NOMO-1 treated with DMSO at 0.1 percent for 48 hours (cell line): ENCODE results near the gene FASN.
A peak's percentile ranks its signal among the peaks of the same experiment; 100 is the strongest.

Experiments
- DNase-seq: peaks from one replicate; lab custom pipeline; 2025; ENCODE audit not compliant: unreplicated experiment; lab: John Stamatoyannopoulos, UW

Gene FASN

DNA sequence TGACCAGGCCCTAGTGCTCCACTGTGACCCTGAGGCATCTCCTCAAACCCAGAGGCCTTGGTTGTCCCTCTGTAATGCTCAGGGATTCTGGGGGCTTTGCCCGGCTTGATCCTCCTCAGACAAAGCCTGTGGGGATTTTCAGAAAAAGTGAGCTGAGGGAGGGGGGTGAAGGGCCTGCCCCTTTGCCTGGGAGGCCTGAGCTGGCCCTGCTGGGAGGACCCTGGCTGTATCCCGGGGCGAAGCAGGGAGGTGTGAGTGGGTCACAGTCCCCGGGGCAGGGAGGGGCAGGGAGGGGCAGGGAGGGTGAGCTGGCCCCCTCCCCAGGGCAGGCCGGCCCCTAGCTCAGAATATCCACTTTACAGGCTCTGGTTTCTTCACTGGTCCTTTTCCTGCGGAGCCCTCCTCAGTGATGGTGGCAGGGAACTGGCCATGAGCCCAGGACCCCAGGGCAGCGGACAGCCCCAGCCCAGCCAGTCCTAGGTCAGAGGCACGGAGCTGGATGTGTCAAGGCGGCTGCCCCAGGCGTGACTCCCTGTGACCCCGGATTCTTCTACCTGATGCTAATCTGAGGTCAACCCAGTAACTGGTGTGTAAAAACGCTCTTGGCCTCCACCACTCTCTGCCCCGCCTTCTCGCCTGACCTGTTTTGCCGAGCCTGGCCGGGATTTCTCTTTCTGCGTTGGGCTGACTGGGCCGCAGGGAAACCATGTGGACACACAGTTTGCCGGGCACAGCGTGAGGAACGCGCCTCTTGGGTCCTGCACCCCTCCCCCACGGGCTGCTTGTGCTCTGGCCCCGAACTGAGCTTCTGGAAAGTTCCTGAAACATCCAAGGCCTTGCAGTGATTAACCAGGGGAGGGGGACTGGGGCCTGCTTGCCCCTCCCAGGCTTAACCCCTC, 5.8 kb upstream of the FASN start:
- no peak for DNase-seq

DNA sequence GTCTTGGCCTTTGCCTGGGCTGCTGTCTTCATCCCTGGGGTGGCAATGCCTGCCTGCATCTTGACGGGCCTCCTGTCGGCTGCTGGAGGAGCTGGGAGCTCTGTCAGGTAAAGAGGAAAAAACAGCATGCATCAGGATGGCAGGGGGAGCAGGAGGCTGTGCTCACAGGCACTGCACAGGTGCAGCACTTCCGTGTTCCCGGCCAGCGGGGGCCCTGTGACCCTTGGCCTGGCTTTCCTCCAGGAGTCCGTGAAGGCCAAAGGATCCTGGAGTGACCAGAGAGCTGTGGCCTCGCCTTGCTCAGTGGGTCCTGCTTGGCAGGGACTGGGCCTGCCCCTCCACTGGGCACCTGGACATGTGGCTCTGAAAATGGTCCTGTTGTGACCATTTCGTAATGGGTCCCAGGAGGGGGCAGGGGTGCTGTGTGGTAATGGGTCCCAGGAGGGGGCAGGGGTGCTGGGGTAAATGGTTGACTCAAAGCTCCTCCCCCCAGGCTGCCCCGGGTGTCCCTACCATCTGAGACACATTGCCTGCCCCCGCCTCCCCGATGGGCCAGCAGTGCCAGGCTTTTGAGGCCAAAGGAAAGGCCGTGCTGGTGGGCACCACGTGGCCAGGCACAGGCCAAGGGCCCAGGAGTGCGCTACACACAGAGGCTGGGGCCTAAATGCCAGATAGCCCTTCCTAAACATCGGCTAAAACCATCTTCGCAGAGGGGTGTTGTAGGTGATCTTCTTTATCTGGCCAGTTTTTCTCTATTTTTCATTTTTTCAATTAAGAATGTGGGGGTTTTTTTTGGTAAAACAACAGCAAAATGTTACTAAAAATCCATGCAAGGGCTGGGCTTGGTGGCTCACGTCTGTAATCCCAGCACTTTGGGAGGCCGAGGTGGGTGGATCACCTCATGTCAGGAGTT, 4.0 kb upstream of the FASN start:
- DNase-seq: no peak

DNA sequence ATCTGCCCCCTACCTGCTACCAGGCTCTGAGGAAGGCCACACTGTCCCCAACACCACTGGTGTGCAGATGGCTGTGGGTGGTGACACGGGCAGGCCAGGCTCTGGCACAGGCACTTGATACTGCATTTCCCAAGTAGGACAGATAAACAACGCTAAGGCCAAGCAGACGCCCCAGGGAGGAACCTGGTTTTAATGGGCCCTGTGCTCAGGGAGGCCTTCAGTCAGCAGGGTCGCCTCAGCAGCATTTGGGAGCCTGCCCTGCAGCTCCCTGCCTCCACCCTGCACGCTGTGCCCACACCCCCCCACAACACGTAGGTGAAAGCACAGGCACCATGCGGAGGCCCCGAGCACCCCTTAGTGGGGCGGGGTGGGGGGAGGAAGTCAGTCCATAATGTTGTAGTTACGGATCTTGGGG, 3.3 kb upstream of the FASN start:
- no peak for DNase-seq

- DNase-seq: no peak
Observed at GRCh38 chr17:82100502-82101298, 2.7 kb upstream of the FASN start.

DNA sequence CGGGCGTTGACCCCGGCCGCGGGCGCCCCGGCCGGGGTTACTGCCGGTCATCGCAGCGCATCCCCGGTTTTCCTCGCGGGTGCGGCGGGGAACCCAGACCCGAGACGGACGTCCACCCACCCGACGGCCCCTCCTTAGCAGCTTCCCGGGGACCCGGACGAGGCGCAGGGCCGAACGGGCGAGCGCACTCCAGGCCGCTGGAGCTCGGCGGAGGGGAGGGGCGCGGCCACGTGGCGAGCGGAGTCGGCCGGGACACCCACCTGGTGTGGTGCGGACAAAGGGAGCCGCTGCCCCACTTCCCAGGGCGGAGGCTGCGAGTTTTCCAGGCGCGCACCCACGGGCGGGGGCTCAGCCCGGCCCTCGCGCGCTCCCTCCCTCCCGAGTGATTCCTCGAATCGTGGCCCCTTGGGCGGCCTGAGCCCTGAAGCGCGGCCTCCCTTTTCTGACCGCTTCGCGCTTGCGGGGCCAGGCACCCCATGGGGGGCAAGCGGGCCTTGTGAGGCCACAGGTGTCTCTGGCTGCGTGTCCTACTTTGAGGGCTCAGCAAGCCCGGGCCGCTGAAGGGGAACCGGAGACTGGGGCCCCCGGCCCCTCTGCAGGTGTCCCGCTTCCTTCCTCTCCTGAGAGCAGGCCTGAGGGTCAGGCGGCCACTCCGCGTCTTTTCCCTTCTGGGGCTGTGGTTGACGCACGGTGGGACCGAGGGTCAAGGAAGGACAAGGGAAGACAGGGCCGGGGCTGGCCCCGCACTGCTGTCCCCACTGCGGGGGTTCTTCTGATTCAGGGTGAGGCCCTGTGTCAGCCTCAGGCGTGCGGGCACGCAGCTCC, 1.1 kb upstream of the FASN start:
- DNase-seq: peak; percentile 4

DNA sequence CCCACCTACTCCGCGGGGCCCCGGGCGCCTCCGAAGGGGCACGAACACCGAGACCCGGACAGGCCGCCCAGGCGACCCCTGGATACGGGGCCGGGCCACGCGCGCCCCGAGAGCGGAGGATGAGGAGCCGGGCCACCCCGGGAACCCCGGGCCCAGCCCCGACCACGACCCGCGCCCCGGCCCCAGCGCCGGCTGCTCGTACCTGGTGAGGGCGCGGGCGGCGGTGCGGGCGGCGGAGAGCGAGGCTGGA, 192 bp downstream of the FASN start:
- no peak for DNase-seq

GRCh38 chr17:82097184-82097918, 685 bp downstream of the FASN start:
- no peak for DNase-seq

GRCh38 chr17:82096709-82097183, 1.3 kb downstream of the FASN start:
- DNase-seq: no peak

GRCh38 chr17:82095777-82096708, 2.0 kb downstream of the FASN start:
- no peak for DNase-seq

DNA sequence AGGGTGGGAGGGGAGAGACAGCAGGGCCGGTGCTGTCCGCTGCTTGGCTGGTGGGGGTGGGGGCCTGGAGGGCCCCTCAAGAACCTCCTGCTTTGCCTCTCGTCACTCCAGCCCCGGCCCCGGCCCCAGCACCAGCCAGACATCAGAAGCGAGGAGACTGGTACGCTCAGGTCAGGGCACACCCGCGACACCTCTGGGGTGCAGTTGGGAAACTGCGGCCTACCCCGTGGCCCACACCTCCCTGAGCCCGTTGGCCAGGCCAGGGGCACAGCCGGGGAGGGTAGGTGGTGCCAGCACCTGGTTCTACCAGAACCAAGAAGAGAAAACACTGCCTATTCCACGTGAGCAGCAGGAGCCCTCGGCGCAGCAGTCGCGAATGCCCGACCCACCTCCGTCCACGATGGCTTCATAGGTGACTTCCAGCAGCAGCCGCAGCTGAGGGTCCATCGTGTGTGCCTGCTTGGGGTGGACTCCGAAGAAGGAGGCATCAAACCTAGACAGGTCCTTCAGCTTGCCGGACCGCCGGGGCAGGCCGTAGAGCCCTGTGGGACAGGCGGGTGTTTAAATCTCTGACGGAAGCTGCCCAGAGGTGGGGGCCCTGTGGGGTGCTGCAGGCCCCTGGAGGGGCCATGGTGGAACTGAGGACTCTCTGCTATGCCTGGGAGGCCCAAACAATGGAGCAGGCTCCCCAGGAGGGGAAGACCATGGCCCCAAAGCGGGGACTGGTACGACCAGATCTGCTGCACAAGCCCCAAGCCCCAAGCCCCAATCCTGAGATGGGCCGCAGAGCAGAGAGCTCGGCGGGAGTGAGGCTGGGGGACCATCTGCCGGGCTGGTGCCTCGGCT, 2.9 kb downstream of the FASN start:
- no peak for DNase-seq

GRCh38 chr17:82092995-82093751, 4.9 kb downstream of the FASN start:
- DNase-seq: no peak

DNA sequence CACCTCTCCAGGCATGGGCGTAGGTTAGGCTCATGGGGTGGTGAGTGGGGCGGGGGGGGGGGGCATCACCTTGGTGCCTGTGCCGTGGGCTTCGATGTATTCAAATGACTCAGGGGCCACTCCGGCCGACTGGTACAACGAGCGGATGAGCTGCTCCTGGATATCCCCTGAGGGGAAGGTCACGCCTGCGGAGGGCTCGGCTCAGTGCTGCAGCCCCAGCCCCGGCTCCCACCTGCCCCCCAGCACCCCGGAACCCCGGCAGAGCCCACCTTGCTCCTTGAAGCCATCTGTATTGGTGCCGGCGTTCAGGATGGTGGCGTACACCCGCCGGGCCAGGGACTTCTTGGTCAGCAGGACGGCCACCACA, 5.4 kb downstream of the FASN start:
- no peak for DNase-seq

GRCh38 chr17:82092094-82092586, 5.9 kb downstream of the FASN start:
- DNase-seq: no peak

DNA sequence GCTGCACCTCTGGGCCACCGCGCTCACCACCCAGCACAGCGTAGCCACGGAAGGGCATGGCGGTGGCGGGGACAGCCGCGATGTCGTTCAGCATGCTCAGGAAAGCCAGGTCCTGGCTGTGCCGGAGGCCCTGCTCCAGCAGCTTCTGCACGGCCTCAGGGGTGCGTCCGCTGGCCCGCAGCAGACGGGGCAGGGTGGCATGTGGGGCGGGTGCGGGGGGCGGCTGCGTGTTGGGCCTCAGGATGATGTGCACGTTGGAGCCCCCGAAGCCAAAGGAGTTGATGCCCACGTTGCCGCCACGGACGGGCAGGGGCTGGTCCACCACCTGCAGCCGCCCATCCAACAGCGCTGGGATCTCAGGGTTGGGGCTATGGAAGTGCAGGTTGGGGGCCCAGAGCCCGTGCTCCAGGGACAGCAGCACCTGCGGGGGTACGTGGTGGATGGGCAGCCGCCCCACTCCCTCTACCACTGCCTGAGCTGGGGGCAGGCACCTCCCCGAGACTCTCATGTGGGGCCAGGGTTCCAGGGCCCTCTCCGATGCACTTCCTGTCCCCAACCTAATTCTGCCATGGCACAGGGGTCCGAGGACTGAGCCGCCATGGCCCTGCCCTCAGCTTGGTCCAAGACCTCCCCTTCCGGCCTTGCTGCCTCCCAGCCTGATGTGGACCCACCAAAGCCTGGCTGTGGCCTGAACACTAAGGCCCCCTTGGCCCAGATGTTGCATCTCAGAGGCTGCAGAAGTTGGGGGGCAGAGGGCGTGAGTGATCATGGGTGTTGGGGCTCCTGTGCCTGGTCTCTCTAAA, 6.6 kb downstream of the FASN start:
- DNase-seq: no peak

GRCh38 chr17:82090549-82091263, 7.3 kb downstream of the FASN start:
- DNase-seq: no peak
